GM12873 (cell line): Measurements from ENCODE around the gene RPL18A.

Source experiments
- TF ChIP-seq, protein P1 (sequence below): IDR thresholded peaks from 2 replicates; pipeline ENCODE4 v1.5.1; 2012; ENCODE audit warnings: low read depth, mild to moderate bottlenecking, moderate library complexity, low read length, control low read depth; ENCODE audit not compliant: insufficient read depth; ENCODE audit errors: missing control alignments

The RPL18A gene

DNA sequence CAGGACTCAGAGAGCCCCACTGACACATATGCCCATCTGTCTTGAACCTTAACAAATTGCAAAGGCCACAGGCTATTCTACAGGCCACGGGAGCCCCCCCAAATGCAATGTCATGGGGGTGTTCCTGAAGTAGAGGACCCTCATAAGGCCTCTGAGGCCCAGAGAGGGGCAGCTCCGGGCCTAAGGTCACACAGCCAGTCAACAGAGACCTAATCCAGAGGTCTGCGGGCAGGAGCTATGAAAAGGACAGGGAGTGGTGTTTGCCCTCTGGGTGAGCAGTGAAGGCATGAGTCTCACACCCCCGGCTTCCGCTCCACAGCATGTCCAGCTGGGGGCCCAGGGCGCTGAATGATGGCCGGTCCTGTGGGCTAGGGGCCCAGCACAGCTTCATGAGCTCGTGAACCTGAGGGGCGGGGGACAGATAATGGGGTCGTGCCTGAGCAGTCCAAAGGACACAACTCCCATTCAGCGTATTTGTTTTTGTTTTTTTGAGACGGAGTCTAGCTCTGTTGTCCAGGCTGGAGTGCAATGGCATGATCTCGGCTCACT lies 33.1 kb upstream of the RPL18A start:
- TF ChIP-seq, protein P1, sequence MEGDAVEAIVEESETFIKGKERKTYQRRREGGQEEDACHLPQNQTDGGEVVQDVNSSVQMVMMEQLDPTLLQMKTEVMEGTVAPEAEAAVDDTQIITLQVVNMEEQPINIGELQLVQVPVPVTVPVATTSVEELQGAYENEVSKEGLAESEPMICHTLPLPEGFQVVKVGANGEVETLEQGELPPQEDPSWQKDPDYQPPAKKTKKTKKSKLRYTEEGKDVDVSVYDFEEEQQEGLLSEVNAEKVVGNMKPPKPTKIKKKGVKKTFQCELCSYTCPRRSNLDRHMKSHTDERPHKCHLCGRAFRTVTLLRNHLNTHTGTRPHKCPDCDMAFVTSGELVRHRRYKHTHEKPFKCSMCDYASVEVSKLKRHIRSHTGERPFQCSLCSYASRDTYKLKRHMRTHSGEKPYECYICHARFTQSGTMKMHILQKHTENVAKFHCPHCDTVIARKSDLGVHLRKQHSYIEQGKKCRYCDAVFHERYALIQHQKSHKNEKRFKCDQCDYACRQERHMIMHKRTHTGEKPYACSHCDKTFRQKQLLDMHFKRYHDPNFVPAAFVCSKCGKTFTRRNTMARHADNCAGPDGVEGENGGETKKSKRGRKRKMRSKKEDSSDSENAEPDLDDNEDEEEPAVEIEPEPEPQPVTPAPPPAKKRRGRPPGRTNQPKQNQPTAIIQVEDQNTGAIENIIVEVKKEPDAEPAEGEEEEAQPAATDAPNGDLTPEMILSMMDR, result no peak

DNA sequence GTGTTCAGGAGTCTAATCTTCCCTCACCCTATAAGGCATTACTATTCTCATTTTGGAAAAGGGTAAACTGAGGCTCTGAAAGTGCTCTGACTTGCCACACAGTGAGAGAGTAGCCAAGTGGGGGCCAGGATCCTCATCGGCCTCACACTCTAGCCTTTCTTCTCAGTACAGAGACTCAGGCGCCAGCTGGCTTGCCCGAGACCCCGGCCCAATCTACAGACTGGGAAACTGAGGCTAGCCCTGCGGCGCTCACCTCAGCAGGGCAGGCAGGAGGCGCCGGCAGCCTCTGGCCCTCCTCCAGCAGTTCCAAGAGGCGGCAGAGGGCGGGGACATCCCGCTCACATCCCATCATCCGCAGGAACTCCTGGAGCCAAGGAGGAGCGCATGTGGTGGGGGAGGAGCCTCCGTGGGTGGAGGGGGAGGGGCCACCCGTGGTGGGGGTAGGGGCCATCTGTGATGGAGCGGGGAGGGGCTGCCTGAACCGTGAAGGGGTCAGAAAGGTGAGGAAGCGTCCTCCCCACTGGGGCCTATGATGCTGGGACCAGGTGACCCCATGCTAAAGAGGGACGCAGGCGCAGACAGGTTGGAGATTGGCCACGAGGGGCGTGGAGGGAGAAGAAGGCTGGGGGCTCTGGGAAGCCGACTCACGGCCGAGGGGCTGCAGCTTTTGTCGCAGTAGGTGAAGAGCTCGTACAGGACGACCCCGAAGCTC lies 29.7 kb upstream of the RPL18A start:
- TF ChIP-seq, protein P1, result no peak

DNA sequence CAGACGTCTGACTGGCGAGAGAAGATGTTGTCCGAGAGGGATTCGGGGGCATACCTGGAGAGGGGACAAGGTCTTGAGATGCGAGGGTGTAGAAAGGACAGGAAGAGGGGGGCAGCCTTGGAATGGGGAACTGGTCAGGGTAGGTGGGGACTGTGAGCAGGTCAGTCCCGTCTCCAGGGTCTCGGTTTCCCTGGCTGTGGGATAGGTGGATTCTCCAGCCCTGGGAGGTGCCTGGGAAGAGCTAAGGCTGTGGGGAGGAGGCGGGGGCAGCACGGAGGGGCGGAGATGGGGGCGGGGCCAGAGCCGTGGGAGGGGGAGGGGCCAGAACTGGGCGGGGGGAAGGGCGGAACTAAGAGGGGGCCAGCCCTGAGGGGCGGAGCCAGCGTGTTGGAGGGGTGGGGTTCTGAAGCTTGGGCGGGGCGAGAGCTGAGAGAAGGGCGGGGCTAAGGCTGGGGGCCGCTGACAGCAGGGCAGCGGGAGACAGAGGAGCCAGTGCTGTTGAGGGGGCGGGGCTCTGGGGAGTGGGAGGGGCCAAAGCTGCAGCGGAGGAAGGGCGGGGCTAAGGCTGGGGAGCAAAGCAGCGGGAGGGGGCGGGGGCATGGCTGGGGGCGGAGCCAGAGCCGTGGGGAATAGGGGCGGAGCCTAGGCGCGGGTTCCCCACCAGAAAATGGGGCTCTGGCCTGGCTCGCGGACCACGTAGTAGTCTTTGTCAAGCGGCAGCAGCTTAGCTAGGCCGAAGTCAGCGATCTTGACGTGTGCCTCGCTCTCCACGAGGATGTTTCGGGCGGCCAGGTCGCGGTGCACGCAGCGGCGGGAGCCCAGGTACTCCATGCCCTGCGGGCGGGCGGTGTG lies 28.9 kb upstream of the RPL18A start:
- TF ChIP-seq, protein P1, result no peak

DNA sequence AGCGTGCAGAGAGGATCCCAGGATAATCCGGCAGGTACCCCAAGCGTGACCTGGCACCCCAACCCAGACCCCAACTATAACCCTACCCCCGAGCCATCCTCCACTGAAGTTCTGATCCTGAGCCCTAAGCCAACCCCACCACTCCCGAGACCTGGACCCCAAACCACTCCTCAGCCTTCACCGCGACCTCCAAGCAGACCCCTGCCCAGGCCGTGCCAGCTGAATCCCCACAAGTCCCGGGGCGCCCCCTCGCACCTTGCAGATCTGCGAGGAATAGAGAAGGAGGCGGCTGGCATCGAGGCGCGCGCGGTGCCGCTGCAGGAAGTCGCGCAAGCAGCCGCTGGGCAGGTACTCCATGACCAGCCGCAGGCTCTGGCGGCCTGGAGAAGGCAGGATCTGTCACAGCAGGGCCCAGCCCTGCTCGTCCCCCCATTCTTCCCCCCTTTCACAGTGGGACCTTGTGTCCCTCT lies 28.3 kb upstream of the RPL18A start:
- TF ChIP-seq, protein P1, result no peak

DNA sequence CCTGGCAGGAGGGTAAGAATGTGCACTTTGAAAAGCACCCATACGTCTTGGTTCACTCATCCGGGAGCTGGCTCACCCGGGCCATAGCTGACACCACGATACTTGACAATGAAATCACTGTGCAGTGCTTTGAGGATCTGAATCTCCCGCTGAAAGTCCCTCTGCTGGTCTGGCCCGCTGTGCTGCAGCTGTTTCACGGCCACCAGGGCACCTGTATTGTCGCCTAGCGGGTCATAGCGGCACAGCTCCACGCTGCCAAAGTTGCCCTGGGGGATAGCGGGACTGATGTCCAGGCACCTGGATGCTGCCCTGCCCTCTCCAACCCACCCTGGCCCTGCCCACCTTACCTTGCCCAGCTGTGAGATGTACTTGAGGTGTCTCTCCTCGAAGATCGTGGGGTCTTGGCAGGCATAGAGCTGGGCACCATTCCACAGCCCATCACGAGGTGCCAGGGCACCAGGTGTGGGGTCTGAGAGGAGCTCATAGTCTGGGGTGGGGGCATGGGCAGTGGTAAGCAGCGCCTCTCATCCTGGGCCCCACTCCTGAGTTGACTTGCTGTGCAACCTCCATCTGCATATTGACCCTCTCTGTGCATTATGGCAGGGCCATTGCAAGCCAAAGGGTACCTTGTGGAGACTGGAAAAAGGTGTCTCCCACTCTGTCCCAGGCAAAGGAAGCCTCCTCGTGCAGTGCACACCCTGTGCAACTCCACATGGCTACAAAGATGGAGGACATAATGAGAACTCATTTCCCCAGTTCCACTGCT lies 27.1 kb upstream of the RPL18A start:
- TF ChIP-seq, protein P1, result no peak

DNA sequence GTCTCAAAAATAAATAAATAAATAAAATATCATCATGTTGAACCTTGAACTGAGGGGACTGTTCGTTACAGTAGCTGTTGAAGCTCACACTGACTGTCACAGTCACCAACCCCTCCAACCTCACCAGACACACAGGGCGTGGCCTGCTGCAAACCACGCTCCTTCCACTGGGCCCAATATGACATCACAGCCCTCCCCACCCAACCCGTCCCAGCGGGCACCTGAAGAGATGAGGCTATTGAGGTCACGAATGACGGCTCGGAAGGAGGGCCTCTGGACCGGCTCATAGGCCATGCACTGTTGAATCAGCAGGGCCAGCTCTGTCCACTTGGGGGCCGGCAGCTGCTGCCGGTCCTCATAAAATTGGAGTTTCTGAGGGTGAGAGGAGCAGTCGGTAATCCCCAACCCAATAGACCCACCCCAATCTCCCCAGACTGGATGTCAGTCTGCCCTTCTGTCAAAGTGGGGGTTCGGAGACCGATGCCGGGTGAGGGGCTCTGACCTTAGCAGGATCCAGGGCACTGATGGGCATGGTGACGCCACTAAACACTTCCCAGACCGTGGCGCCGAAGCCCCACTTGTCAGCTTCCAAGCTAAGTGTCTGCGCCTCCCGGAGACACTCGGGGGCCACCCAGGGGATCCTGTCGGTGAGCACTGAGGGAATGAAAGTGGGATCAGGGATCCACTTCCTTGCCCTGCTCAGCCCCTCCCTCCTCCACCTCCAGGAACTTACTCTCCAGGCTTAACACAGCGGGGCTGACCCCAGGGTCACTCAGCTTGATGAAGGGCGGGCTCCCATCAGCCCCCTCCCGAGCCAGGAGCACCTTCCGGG lies 25.1 kb upstream of the RPL18A start:
- TF ChIP-seq, protein P1, result no peak
